ENCODE data around the gene GDPD4.

Gene GDPD4

DNA sequence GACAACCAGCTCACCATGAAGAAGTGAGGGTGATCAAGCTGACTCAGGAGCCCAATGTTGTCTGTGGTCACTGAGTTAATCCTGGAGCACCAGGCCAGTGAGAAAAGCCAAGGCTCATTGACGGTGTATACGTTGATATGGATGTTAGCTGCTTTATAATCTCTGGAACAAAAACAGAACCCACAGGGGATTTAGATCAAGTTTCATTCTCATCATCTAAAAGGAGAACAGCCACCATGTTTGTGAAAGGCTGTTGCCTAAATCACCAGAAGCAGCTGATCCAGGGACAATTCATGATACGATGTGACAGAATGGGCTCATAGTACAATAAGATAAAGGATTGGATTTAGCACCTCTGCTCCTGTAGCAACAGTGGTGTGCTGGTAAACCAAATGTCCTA is 68.5 kb downstream of the GDPD4 start:
- no peak for DNase-seq

DNA sequence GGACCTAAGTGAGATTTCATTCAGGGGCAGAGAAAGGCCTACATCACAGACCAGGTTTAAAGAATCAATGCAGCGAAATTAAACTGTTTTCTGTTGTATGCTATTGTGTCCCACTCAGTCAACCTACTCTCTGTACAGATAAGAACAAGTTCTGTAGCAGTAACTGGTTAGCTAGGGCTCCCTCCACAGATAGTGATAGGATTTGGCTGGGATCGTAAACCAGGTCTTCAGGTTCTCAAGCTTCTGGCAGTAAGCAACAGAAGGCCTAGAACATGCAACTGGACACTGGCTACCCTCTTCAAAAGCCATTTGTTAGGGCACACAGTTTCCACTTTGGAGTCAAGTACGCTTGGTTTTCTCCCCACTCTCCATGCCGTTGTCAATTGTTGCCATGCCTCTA is 69.2 kb downstream of the GDPD4 start:
- DNase-seq: no peak

DNA sequence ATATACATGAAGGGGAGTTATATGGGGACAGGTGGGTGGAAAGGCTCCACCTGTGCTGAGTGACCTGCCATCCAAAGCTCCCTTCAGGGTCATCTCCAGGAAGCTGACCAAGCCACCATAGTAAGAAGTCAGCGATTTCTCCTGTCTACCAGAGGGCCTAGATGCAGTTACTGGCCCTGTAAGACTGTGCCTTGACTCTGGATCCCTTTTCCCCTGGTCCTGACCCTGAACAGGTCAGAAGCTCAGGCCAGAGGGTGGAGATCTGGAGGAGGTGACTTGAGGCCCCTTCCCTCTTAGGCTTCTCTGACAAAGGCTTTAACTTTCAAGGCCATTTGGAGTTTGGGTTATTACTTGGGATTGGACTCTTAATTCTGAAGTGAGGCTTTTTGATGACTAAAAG is 69.7 kb downstream of the GDPD4 start:
- no peak for DNase-seq

DNA sequence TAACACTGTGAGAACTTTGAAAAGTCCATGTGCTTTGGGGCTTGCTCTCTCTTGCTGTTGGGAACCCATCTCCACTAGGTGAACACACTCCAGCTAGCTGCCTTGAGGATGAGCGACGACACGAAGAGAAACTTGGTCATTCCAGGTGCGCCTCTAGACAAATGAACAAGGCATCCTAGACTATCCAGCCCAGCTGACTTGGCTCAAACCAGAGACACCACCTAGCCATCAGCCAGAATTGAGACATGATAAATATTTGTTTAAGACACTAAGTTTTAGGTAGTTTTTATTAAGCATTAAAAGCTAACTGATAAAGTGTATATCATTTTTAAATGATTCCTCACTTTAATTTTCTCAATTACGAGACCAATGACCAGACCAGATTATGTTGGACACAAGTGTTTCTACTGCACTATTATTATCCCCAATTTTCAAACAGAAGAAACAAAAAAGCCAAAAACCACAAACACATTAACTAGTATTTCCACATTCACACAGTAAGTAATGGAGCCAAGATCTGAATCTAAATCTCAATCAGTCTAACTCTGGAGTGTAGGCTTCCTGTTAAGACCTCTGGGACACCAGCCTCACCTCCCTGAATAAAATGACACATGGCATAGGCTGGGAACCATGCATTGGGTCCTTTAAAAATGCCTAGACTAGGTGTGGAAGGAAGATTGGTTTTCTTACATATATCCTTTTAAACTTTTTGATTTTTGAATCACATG is 70.4 kb downstream of the GDPD4 start:
- DNase-seq: no peak

DNA sequence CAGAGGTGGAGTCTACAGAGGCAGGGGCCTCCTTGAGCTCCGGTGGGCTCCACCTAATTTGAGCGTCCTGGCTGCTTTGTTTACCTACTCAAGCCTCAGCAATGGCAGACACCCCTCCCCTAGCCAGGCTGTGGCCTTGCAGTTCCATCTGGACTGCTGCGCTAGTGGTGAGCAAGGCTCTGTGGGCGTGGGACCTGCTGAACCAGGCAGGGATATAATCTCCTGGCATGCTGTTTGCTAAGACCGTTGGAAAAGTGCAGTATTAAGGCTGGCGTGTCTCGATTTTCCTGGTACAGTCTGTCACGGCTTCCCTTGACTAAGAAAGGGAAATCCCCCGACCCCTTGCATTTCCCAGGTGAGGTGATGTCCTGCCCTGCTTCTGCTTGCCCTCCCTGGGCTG is 77.7 kb downstream of the GDPD4 start:
- DNase-seq: no peak

DNA sequence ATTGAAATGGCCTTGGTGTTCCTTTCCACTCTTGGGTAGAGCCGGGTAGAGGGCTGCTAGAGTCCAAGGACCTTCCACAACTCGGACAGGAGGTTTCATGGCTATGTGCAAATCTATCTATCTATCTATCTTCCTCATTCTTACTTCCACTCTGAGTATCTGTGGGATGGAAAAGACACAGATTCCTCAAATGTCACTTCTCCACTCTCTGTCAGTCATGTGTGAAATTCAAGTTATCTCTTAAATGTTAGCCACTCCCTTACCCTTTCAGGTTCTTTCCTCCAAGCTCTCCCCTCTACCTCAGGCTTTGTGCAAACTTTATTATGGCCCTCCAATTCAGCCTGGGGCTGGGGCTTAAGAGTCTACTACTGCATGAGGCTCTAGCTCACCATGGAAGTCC is 84.3 kb downstream of the GDPD4 start:
- DNase-seq: no peak

DNA sequence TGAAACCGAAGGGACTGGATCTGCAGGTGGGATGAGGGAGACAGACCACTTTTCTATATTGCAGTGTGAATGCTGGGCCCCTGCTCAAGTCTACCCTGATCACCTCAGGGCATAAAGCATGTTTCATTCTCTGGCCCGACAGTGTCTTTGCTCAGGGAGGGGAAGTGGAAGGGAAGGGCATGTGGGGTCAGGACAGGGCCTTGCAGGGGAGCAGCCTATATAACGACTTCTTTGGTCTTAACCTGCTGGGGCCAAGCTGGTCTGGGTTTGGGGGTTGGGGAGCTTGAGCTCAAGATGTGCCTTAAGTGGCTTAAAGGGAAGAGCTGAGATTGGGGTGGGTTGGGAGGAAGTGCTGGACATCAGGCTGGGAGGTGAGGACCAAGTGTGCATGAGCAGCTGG is 86.4 kb downstream of the GDPD4 start:
- DNase-seq: no peak

DNA sequence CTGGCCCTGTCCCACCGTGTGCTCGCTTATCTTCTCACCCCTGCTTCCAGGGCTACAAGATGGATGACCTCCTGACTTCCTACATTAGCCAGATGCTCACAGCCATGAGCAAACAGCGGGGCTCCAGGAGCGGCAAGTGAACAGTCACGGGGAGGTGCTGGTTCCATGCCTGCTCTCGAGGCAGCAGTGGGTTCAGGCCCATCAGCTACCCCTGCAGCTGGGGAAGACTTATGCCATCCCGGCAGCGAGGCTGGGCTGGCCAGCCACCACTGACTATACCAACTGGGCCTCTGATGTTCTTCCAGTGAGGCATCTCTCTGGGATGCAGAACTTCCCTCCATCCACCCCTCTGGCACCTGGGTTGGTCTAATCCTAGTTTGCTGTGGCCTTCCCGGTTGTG is 86.9 kb downstream of the GDPD4 start:
- no peak for DNase-seq

DNA sequence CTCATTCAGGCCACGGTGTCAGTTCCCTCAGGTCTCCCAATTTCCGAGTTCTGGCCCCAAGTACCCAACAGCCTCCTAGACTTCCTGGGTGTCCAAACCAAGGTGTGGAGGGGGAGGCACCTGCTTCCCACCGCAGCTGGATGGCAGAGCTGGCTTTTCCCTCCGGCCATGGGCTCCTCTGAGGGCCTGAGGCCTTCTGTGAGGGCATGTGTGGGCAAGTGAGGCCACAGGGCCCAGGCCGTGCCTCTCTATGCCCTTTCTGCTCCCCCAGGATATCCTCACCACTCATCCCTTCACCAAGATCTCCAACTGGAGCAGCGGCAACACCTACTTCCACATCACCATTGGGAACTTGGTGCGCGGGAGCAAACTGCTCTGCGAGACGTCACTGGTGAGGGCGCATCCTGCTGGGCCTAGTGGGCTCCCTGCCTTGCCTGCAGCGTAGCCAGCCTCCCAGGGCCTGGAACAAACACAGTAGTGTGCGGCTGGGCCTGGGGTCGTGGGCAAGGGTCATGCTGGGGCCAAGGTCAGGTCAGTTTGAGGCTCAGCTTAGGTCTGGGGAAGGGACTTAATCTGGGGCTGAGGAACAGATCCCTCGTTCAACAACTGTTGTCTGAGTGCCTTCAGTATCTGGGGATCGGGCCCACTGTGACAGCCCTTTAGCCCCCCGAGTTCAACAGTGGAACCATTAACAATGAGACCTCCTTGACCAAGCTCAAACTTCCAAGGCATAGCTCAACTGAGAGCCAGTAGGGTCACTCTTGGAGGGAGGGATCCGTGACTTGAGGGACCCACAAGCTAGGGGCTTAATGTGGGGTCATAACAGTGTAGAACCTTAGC is 87.7 kb downstream of the GDPD4 start:
- DNase-seq: no peak

DNA sequence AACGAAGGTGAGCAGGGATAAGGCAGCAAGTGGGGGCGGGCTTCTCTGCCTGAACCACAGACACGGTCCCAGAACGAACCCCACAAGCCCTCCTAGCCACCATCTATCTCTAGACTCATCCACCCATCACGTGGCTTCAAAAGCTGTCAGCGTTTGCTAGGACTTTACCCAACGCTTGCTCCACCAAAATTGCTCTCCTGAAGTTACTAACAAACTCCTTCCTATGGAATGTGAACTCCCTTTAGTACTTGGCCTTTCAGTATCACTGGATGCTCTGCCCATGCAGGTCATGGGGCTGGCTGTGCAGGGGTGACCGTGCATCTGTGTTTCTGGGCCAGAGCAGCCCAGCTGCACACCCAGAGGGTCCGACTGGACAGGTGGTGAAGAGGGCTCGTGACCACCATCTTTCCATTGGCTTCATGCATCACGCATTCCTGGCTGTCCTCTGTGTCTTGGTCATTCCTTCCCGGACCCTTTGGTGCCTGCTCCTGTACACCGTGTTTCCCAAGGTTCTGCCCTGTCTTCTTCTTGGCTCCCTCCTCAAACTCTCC is 88.4 kb downstream of the GDPD4 start:
- no peak for DNase-seq

DNA sequence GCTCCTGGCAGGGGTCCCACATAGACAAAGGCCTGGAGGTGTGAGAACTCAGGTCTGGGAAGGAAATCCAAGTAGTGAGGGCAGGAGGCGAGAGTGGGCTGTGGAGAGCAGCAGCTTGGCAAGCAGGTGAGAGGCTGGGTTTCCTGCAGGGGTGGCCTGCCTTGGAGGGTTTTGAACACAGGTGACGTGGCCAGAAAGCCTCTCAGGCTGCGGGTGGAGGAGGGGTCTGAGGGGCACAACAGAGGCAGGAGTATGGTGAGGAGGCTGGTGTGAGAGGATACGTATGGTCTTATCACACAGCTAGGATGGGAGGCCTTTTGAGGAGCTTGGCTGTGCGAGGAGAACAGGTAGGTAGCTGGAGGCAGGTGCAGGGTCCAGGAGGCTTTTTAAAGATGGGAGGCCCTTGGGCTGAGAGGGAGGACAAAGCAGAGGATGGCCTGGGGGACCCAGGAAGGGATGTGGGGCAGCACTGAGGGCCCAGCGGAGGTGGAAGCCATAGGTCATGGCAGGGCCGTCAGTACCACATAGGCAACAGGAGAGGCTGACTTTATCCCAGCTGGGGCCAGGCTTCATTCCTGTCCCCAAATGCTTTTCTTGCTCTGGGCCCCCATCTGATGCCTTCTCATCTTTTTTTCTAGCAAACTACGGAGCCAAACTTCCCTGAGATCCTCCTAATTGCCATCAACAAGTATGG is 89.0 kb downstream of the GDPD4 start:
- DNase-seq: no peak

DNA sequence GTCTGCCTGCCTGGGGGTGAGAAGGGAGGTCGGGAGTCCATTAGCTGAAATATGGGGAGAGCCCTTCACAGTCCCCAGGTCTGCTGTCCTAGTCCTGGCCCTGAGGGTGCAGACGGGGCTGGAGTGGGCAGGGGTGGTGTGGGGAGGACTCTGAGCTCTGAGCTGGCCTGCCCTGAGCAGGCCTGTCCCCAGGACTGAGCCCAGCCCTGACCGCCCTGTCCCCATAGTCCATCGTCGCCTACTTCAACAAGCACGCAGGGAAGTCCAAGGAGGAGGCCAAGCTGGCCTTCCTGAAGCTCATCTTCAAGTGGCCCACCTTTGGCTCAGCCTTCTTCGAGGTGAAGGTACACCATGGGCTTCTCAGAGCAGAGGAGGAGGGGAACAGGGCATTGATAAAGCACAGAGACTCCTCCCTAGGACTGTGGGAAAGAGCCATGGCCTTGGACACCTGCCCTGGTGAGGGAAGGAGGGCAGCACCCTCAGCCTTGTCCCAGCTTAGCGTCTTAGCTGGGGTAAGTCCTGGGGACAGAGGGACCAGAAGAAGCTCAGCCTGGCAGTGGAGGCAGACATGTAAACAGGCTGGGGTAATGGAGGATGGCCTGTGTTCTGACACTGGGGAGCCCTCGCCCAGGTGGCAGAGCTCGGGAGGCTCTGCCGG is 89.8 kb downstream of the GDPD4 start:
- DNase-seq: no peak

DNA sequence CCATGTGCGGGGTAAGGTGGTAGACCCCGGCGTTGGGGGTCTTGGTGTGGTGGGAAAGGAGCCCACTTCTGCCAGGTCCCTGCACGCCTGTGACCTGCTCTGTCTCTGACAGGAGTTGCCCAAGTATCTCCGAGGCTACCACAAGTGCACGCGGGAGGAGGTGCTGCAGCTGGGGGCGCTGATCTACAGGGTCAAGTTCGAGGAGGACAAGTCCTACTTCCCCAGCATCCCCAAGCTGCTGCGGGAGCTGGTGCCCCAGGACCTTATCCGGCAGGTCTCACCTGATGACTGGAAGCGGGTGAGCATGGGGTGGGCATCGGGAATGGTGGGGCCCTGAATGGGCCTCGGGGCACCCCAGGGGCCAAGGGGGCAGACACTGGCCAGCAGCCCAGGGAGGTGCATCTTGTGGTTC is 90.4 kb downstream of the GDPD4 start:
- DNase-seq: no peak

DNA sequence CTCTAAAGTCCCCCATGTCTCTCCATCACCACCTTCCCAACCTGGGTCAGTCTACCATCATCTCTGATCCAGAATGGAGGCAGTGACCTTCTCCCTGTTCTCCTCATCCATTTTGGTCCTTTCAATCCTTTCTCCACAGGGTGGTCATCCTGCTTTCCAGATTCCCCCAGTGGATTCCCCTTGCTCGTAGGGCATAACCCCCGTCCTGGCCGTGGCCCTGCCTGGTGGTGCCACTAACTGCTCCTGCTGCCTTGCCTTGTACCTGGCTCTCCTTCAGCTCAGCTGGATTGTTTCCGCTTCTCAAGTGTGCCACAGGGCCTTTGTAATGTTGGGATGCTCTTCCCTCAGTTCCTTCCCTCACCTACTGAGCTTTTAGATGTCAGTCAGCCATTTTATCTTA is 91.8 kb downstream of the GDPD4 start:
- DNase-seq: no peak

DNA sequence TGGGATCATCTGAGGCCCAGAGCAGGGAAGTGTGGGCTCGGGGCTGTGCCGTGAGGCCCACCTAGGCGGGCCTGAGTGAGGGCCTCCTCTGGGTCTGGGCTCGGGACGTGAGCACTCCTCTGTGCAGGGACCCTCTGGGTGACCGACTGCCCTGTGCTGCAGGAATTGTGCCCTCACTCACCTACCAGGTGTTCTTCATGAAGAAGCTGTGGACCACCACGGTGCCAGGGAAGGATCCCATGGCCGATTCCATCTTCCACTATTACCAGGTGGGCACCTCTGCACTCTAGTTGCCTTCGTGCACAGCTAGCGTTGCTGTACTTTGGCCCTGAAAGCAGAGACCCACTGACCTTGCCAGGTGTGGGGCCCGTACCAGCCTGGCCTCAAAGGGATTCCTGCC is 93.0 kb downstream of the GDPD4 start:
- DNase-seq: no peak

DNA sequence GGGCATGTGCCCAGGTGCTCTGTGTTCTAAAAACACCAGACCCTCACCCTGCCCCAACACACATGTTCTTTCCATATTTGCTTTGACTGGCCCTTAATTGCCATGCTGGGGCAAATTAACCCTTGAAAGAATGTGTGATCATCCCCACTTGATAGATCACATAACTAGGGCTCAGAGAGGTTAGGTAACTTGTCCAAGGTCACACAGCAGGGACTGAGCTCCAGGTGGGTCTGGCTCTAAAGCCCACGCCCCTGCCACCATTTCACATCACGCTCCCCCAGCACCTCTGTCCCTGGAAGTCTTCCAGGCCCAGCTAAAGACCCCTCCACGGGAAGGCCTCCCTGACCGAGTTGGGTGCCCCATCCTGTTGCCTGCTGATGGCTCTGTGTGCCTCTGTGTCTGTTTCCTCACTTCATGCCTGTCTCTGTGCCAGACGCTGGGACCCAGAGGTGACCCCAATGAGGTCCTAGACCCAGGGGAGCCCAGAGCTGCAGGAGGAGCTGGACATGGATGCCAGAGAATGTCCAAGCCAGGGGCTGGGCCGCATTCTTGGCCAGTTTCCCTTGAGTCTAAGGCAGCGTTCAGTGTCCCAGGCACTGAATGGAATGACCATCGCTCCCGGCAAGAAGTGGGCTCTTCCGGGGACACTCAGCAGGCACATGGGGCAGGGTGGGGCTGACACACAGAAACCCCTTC is 93.7 kb downstream of the GDPD4 start:
- DNase-seq: no peak

DNA sequence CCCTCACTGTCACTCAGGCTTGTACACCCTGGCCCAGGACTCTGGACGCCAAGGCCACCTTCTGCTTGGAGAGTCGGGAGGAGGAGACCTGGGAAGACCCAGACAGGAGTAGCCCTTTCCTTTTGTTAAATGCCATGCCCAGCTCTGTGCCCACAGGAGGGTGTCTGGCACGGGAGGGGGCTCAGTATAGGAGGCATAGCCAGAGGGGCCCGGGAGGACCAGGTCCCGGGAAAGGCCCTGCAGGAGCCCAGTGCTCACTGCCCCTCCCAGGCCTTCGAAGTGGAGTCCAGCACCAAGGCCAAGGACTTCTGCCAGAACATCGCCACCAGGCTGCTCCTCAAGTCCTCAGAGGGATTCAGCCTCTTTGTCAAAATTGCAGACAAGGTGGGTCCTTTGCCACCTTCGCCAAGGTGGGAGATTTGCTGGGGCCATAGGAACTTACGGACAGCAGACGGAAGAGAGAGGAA is 94.4 kb downstream of the GDPD4 start:
- DNase-seq: no peak

DNA sequence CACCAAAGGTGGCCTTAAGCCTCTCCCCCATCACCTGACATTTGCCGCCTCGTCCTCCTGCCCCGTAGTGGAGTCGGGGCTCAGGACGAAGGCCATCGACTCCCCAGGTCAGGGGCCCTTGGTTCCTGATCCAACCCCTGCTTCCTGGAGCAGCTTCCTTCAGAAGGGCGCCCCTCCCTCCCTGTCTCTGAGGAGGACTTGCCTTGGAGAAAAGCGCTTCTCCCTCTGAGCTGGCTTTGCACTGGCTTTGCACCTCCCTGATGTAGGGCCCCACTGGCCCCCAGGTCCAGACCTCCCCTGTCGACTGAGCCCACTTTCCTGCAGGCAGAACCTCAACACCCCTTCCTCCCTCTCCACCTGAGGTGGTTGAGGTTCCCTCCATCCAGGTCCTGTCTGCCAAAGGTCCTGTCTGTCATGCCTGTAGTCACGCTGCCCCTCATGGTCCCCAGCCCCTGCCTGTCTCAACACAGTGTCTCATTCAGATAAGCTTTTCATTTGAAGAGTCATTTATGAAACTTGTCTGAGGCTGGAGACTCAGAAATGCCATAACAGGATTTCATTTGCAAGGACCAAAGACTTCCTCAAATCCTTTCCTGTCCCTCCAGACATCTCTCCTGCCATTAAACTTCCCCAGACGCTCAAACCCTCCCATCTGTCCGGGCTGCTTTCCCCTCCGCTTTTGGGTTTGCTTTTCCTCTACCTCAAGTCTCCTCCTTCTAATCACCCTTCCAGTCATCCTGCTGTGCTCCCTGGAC is 95.0 kb downstream of the GDPD4 start:
- no peak for DNase-seq

DNA sequence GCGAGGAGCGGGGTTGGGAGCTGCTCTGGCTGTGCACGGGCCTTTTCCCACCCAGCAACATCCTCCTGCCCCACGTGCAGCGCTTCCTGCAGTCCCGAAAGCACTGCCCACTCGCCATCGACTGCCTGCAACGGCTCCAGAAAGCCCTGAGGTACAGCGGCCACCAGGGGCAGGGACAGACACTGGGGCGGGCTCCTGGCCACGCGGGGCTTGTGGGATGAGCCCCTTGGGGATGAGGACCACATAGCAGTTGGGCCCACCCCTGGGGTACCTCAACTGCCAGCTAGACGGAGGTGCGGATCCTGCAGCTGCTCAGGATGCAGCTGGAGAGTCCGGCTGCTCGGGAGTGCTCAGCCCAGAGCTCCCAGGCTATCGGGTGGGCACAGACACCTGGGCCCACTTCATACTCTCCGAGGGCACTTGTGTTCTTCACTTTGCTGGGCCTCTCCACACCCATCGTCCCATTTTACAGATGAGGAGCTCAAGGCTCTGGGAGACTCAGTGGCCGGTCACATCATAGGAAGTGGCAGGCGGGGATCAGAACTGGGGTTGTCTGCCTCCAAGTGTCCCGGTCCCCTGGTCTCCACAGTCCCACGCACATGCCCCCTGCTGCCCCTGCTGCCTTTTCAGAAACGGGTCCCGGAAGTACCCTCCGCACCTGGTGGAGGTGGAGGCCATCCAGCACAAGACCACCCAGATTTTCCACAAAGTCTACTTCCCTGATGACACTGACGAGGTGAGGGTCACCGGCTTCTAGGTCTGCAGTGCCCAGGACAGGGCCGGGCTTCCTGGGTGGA is 95.8 kb downstream of the GDPD4 start:
- DNase-seq: no peak

DNA sequence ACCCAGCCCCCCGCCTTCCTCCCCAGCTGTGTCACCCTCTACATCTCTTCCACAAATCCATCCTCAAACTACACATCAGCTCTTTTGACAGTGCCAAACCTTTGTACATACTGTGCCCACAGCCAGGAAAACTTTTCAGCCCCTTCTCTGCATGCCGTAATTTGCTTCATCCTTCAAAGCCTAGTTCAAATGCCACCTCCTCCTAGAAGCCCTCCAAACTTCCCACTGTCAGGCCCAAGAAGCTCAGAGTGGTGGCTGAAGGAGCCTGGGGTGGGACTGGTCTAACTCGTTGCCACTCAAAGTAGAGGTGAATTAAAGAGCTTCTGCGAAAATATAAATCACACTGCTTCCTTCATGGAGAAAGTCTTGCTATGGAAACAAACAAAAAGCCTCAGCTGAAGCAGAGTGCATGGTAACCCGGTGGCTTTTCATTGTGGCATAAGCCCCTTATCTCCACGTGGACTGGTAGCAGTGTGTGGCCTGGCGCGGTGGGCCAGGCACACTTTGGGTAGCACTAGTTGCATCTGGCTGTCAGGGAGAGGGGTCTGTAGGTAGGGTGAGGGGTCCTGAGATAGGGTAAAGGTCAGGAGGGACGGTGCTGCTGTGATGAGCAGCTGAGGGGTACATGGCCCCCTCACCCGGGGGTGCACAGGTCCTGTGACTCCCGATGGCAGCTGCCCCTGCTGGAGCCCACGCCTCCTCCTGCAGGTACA is 96.6 kb downstream of the GDPD4 start:
- no peak for DNase-seq

Measured in C1 segment of cervical spinal cord (tissue), 14 donors.